Testis (tissue), 2 donors: Measurements from ENCODE around the gene TUBA3C.

ENCODE experiments used
- POLR2A ChIP-seq: fragments of 450-650 bp; IDR thresholded peaks from one replicate; pipeline ENCODE4 v1.6.1; 2017; ENCODE audit warnings: antibody characterized with exemption, mild to moderate bottlenecking, moderate library complexity
- TF ChIP-seq, protein P1 (sequence below), 3 experiments: fragments of 450-650 bp in 2 of 3; fragments of 200-600 bp in 1 of 3; sonication (generic) in 1 of 3; IDR thresholded peaks; one replicate each; pipeline ENCODE4 v1.5.1; 2016 to 2019; ENCODE audit warnings: antibody characterized with exemption in 3 of 3, mild to moderate bottlenecking in 2 of 3, moderate library complexity in 1 of 3

- TF ChIP-seq, protein P1, sequence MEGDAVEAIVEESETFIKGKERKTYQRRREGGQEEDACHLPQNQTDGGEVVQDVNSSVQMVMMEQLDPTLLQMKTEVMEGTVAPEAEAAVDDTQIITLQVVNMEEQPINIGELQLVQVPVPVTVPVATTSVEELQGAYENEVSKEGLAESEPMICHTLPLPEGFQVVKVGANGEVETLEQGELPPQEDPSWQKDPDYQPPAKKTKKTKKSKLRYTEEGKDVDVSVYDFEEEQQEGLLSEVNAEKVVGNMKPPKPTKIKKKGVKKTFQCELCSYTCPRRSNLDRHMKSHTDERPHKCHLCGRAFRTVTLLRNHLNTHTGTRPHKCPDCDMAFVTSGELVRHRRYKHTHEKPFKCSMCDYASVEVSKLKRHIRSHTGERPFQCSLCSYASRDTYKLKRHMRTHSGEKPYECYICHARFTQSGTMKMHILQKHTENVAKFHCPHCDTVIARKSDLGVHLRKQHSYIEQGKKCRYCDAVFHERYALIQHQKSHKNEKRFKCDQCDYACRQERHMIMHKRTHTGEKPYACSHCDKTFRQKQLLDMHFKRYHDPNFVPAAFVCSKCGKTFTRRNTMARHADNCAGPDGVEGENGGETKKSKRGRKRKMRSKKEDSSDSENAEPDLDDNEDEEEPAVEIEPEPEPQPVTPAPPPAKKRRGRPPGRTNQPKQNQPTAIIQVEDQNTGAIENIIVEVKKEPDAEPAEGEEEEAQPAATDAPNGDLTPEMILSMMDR (IDR thresholded peaks at IDR 0.05) = no peak
- no peak for TF ChIP-seq POLR2A
Observed at GRCh38 chr13:19159761-19160420, 21.7 kb downstream of the TUBA3C start.
